COR-L47 (cell line): ENCODE data around the gene OMP.

Experiments used
- DNase-seq: peaks from one replicate; lab custom pipeline; 2025; lab: John Stamatoyannopoulos, UW

Gene OMP

DNA sequence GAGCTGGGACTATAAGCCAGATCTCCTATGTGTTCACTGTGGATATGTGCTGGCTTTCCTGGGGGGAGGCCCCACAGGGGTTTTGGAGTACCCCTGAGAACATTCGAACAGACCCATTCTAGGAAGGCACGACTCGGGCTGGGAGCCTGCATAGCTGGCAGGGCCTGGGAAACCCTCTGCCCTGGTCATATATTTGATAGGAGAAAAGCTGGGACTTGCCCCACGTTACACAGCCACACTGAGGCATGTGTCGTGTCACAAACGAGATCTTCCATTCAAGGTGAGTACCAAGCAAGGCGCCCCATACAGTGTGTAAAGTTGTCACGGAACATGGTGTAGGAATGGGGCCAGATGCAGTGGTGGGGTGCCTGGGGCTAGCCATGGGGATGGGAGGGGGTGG is 36.6 kb downstream of the OMP start:
- DNase-seq: no peak

DNA sequence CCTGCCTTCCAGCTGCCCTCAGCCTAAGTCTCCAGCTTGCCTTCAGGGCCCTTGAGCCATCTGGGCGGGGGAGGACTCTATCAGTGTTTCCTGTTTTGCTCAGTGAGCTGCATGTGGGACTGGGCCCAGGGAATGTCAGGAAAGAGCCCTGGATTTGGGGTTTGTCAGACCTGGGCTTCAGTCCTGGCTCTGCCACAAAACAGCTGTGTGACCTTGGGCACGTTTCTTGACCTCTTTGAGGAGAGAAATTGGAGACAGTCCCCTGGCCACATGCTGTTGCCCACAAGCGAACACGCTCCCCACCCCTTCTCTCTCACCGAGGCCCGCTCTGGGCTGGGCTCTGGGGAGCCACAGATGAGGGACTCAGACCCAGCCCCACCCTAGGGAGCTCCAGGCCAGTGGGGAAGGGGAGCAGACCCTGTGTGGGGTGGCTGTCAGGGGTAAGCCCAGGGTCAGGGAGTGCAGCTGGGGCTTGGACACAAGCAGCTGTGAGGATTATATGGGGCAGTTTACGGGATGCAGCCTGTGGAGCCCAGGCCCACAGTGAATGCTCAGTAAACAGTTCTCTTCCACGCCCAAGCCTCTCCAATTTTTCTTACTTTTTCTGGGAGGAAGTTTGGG is 37.7 kb downstream of the OMP start:
- DNase-seq: no peak

DNA sequence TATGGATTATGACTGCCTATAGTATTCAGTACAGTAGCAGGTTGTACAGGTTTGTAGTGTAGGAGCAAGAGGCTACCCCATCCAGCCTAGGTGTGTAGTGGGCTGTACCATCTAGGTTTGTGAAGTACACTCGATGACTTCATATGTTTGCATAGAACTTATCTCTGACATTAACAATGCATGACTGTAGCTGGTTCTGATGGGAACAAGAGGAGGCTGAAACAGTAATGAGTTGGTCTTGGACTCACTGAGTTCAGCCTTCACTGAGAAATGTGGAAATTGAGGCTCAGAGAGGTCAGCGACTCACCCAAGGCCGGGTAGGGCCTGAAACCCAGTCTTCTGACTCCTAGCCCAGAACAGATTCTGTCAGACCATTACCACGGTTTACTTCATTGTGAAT is 38.4 kb downstream of the OMP start:
- no peak for DNase-seq

DNA sequence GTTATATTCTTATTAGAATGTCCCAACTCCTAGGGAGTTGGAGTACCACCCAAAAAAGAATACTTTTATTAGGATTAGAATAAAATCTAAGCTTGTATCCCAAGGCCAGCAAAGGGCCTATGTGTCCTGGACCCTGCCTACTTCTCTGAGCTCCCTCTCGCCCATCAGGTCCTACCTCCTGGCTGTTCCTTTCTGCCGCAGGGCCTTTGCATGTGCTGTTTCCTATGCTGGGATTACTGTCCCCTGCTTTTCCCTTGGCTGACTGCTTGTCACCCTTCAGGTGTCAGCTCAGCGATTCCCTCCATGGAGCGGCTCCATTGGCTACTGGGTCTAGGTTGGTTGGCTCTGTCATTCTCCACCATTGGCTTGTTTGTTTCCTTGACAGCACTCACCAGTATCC is 38.8 kb downstream of the OMP start:
- DNase-seq: no peak

DNA sequence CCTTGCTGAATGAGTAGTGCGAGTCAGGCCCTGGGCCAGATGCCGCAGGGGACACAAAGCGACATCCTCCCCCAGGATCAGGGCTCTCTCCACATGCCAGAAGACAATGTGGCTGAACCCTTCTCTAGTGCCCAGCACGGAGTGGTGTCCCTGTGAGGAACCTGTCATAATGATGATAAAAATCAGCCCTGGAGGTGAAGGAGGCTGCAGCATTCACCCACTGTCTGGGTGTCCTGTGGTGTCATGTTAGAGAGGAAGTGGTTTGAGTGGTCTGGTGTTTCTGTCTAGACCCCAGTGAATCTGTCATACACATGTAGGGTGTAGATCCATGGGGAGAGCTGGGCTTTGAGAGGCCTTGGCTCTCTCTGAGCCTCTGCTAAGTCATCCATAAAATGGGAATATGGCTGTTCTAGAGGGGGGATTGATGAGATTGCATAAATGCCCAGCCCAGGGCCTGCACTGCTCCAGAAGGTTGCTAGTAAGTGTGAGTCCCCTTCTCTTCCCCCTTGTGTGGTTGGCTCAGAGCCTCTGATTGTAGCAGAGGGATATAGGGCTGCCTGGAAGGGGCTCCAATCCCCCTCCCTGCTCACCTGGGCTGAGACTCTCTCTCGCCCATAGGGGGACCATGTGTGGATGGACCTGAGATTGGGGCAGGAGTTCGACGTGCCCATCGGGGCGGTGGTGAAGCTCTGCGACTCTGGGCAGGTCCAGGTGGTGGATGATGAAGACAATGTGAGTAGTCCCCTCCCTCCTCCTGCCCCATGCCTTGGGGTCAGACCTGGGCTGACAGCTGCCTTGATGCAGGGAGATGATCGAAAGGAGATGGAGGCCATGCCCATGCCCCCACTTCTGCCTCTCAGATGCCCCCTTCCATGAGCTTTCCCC is 39.7 kb downstream of the OMP start:
- DNase-seq: no peak

DNA sequence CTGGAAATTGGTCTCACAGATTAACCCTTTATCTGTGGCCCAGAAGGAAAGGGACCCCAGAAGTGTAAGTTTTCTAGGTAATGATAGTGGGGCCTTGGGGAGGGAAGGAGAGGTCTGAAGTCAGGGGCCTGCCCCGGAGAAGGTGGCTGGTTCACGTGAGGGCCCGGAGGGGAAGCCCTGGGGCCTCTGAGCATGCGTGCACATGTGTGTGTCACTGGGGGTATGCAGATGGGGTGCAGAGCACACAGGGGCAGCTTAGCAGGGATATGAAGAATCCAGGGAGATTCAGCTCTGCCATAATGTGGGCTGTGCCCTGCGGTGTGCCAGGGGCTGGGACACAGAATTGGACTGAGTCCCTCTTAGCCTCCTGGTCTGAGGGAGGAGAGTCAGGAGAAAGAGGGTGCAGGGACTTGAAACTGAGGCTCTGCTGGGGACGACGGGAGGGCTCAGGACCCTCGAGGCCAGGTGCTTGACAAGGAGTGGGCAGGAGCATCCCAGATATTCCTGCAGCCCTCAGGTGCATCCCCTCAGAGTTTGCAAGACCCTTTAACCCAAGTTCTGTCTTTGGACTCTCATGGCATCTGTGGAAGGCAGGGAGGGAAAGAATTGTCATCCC is 40.9 kb downstream of the OMP start:
- DNase-seq: no peak

DNA sequence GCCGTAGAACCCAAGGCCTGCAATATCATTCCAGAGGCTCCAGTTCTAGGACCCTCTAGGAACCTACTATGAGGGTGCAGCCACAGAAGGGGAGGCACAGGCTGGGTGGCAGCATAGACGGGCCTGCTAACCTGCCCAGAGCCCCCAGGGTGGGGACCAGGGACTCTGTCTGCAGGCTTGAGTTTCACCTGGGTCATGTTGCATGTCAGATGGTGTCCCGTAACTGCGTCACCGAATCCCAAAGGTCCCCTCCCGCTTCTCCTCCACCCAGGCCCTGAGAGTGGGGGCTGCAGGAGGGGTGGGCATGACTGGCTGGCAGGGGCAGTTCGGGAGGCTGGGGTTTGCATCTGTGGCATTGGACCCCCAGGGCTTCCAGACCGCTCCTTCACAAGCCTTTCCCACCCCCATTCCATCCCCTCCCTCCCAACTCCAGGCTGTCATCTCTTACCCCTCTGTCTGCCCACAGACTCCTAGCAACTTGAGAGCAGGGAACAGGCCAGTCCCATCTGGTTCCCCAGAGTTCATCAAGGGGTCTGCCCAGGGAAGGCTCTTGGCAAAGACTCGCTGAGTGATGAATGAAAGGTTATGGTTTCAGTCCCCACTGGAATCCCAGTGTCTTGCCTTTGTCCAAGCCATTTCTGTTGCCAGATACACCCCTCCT is 41.7 kb downstream of the OMP start:
- DNase-seq: no peak

DNA sequence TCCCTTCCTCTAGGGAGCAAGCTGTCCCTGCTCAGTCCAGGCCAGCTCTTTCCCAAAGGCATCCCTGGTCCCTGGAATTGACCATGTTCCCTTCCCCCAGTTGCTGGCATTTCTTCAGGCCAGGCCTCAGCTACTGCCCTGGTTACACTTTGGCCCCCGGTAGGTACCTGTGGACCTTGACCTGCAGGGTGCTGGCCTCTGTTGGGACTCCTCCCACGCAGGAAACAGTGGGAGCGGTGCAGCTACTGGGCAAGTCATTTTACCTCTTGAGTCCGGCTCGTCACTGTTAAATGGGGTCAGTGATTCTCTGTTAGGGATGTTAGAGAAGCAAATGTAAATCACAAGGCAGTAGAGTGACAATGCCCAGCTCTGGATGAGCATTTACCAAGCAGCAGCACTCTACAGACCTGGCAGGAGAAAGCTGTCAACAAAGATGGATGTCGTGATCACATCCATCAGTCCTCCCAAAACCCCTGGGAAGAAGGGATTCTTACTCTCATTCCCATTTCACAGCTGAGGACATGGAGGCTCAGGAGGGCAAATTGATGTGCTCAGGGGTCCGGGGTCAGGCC is 42.3 kb downstream of the OMP start:
- DNase-seq: no peak

DNA sequence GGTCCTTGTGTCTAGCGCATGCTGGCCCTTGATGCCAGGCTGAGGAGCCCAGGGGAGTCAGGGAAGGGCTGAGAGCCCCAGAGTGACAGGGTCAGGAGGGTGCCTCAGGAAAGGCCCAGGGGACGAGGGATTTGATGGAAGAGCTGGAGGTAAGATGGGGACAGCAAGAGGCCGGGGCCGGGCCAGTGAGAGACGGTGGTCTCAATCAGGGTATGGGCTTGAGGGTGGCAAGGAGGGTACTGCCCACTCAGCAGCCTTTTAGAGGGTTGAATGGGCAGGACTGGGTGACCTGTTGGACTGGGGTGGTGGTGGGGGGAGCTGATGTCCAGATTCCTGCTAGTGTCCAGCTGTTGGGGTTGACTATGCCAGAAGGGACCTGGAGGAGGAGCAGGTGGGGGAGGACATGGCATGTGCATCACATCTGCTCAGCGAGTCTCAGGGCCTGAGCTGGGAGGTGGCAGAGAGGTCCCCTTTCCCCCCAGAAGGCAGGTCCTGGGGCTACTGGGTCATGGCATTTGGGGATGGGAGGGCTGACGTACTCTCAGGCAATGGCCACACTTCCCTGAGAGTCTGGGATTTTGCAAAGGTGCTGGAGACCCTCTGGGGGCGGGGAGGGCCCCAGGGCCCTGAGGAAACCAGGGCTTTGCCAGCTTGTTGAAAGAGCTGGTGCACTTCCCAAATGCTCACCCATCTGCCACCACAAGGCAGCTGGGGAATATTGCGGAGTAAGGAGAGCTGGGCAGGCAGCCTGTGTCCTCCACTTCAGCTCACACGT is 43.8 kb downstream of the OMP start:
- no peak for DNase-seq

DNA sequence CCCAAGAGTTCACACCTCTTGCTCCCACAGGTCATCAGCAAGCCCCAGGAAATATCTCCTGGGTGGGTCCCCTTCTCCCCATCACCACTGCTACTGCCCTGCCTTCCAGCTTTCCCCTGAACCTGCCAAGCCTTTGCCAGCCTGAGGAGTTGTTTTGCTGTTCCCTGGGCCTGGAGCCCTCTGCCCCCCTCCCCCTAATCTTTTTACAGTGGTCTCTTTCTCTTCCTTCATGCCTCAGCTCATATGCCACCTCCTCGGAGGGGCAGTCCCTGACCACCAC is 44.3 kb downstream of the OMP start:
- DNase-seq: no peak

DNA sequence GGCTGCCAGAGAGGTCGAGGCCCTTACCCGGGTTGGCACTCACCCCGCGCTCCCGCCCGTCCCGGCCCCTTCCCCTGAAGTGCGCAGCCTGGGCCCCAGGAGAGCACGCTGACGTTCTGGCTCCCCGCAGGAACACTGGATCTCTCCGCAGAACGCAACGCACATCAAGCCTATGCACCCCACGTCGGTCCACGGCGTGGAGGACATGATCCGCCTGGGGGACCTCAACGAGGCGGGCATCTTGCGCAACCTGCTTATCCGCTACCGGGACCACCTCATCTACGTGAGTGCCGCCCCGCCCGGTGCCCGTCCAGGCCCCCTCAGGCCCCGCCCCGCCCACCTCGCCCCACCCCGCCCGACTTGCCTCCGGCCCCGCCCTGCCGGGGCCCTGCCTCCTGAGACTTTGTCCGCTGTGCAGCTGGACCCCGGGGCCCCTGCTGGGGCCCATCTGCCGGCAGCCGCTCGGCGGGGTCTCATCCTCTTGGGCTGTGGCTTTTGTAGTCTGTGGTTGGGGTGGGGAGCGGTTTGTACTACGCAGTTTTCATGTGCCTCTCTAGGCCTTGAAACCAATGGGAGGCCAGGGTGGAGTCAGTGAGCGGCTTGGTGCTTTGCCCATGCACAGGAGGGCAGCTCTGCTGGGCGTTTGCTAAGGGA is 45.2 kb downstream of the OMP start:
- peak; percentile 59 for DNase-seq

DNA sequence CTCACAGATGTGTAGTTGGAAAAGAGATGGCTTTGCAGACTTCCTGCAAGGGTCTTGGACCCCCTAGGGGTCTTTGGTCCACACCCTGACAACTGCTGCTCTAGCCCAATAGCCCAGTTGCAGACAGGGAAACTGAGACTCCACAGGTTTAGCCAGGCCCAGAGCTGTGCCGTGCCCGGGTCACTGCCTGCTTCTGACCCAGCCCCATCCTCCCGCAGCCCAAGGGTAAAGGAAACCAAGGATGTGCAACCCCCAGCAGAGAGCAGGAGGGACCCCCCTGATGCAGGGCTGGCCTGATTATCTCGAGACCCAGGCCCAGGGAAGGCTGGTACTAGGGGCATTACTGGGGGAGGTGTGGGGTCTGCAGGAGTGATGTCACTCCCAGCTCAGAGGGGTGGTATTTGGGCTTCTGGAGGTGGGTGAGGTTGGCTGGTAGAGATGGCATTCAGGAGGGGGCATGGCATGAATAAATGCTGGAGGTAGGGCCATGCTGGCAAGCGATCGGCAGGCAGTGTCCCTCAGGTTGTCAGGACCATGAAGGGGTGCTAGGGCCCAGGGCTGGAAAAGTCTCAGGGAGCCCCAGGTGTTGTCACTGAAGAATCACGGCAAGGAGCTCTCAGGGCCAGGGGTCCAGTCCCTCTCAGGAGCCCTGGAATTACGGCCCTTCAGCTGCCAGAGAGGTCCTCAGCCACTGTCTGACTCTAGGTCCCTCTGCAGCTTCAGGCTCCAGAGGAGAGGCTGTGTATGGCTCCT is 46.5 kb downstream of the OMP start:
- no peak for DNase-seq

DNA sequence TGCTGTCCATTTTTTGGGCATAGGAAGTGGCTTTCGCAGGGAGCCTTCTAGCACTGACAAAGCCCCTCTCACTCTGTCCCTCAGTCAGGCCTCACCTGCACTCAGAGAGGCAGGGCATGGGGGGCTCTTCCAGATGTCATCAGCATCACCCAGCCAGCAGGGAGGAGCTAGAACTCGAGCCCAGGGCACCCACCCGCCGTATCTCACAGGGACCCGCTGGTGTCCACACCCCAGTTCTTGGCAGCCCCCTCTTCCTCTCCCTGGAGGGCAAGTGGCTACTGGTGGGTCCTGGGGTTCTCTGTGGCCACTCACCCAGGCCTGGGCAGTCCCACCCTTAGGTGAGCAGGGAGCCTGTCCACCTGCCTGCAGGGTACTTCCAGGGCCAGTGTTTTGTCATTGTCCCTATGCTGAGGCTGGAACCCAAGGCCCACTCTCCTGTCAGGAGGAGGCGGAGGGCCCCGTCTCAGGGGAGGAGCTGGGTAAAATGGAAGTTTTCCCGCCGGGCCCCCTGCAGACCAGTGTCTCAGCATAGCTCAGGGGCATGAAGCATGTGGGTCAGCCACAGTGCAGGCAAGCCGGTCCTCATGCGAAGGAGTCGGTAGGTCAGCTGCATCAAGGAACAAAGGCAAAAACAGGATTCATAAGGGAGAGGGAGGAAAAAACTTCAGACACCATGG is 47.2 kb downstream of the OMP start:
- DNase-seq: no peak

DNA sequence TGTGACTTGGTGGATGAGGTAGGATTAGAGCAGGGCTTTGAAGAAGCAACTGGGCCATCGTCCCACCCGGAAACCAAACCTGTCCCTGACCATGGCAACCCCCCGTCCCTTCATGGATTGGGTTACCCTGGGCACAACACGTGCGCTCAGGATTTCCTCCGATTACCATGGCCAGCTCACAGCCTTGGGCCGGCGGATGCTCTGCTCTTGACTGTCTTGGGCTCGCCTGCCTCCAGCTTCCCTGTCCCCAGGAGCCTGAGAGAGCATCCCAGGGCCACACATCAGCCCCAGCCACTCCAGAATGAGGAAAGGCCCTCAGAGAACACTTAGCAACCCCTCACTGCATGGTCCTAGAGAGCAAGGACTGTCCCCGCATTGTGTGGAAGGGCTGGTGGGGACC is 48.2 kb downstream of the OMP start:
- DNase-seq: no peak

DNA sequence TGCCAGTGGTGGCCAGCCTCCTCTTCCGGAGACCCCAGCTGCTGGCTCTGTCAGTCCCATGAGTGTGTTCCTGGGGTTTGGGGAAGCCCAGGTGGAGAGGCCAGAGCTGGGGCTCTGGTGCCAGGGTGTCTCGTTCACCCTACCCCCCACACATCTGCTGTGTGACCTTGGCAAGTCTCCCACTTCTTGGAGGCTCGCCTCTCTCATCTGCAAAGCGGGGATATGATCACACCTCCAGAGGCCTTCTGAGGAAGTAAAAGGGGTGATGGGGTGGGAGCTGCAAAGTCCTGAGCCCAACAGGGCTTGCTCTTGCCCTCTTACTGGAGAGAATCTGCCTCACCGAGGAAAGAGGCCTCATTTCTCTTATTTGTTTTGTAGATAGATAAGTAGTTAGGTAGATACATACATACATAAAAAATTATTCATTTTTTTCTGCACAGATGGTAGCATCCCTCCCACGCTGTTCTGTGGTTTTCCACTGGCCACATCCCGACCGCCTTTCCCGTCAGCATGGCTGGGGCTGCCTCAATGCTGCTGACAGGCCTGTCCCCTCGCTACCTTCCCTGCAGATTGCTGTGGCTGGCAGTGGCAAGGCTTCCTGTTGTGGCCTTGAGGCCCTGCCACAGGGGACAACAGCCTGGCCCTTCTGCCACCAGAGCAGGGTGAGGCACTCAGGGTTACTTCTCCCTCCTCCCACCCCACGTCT is 49.3 kb downstream of the OMP start:
- DNase-seq: no peak

DNA sequence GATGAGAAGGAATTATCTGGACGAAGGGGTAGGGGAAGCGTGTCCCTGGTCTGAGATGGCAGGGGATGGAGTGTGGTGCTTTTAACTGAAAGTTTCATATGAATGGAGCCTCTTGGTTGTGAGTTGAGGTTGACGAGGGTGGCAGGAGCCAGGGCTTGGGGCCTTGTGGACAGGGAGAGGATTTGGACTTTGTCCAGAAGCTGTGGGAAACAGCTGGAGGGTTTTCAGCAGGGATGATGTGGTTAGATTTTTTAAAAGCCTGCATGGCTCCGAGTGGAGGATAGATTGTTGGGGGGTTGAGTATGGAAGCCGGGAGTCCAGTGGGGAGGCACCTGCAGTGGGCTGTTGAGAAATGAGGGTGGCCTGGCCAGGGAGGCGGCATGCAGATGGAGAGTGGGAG is 50.2 kb downstream of the OMP start:
- no peak for DNase-seq
